WTC11 (cell line): Measurements from ENCODE around the gene FYN. TPM values are rescaled to one million over a fixed set of nuclear protein-coding genes. Genes with fewer than 3 reads are reported as not detected.

Experiments used
- ATAC-seq: fragments of 200-7000 bp; cut with Tn5 transposase; 2 replicates; pipeline ENCODE4 v1.10.0; 2021; ENCODE audit warnings: mild to moderate bottlenecking, moderate library complexity
- CTCF ChIA-PET: fragments of 300-600 bp; sonication (Branson Sonifier 250); formaldehyde crosslinking; loops from one replicate; lab custom pipeline; 2021; ENCODE audit warnings: antibody characterized with exemption; lab: Charles Lee
- POLR2A ChIA-PET: fragments of 350-600 bp; sonication (Branson Sonifier 250); formaldehyde crosslinking; loops from one replicate; lab custom pipeline; 2021; ENCODE audit warnings: antibody characterized with exemption; lab: Charles Lee
- DNase-seq: peaks from one replicate; pipeline ENCODE4 v3.0.0; 2021; ENCODE audit warnings: low spot score
- H3K27ac Mint-ChIP-seq: 2 replicates; pipeline ENCODE4 v1.8.0; 2021; ENCODE audit warnings: mixed read lengths
- H3K27me3 Mint-ChIP-seq: 2 replicates; pipeline ENCODE4 v1.8.0; 2021; ENCODE audit warnings: low read depth, mild to moderate bottlenecking, moderate library complexity, mixed read lengths
- H3K36me3 Mint-ChIP-seq: 2 replicates; pipeline ENCODE4 v1.8.0; 2021; ENCODE audit warnings: mixed read lengths
- H3K4me1 Mint-ChIP-seq: 2 replicates; pipeline ENCODE4 v1.8.0; 2022; ENCODE audit warnings: mixed read lengths
- H3K4me3 Mint-ChIP-seq: 2 replicates; pipeline ENCODE4 v1.8.0; 2021; ENCODE audit warnings: mild to moderate bottlenecking, moderate library complexity, mixed read lengths
- H3K9me3 Mint-ChIP-seq: 2 replicates; pipeline ENCODE4 v1.8.0; 2021; ENCODE audit warnings: mixed read lengths
- CBFB ChIP-seq: sonication (generic); formaldehyde crosslinking; IDR thresholded peaks from 2 replicates; pipeline ENCODE4 v1.8.1; 2022; ENCODE audit warnings: mild to moderate bottlenecking, low read depth, missing genetic modification reagents
- FOXK1 ChIP-seq: sonication (generic); formaldehyde crosslinking; IDR thresholded peaks from 2 replicates; pipeline ENCODE4 v1.8.0; 2022; ENCODE audit warnings: mild to moderate bottlenecking, moderate library complexity, missing genetic modification reagents
- GTF2I ChIP-seq: fragments of 250-450 bp; sonication (Bioruptor Pico); conservative IDR thresholded peaks from 2 replicates; pipeline ENCODE4 v1.4.0; 2021; ENCODE audit warnings: mild to moderate bottlenecking
- NFATC4 ChIP-seq: fragments of 250-450 bp; sonication (Bioruptor Pico); IDR thresholded peaks from 2 replicates; pipeline ENCODE4 v1.9.0; 2021; ENCODE audit warnings: mild to moderate bottlenecking
- NFE2L1 ChIP-seq: sonication (generic); formaldehyde crosslinking; IDR thresholded peaks from 2 replicates; pipeline ENCODE4 v1.8.1; 2023; ENCODE audit warnings: missing genetic modification reagents
- NR2C2 ChIP-seq: sonication (generic); formaldehyde crosslinking; IDR thresholded peaks from 2 replicates; pipeline ENCODE4 v1.8.0; 2022; ENCODE audit warnings: mild to moderate bottlenecking, missing genetic modification reagents
- RELA ChIP-seq: sonication (generic); formaldehyde crosslinking; IDR thresholded peaks from 2 replicates; pipeline ENCODE4 v1.8.1; 2022; ENCODE audit warnings: missing genetic modification reagents, mild to moderate bottlenecking, borderline replicate concordance
- SMAD3 ChIP-seq: sonication (generic); formaldehyde crosslinking; IDR thresholded peaks from 2 replicates; pipeline ENCODE4 v1.8.0; 2022; ENCODE audit warnings: missing genetic modification reagents, mild to moderate bottlenecking, borderline replicate concordance
- TCF7 ChIP-seq: sonication (generic); formaldehyde crosslinking; IDR thresholded peaks from 2 replicates; pipeline ENCODE4 v1.8.0; 2022; ENCODE audit warnings: mild to moderate bottlenecking, low read depth, missing genetic modification reagents, moderate library complexity
- ZNF396 ChIP-seq: fragments of 250-450 bp; sonication (Bioruptor Pico); IDR thresholded peaks from 2 replicates; pipeline ENCODE4 v1.8.0; 2021; ENCODE audit warnings: mild to moderate bottlenecking, moderate library complexity, borderline replicate concordance
- ZNF416 ChIP-seq: fragments of 250-450 bp; sonication (Bioruptor Pico); IDR thresholded peaks from 2 replicates; pipeline ENCODE4 v1.9.0; 2021; ENCODE audit warnings: mild to moderate bottlenecking, inconsistent platforms
- total RNA-seq: library from RNA; stranded (reverse); gene quantifications from 3 replicates; pipeline ENCODE4 v1.2.3, GENCODE V29; 2021
- TF ChIP-seq, protein P1 (sequence below): sonication (generic); formaldehyde crosslinking; IDR thresholded peaks from 2 replicates; pipeline ENCODE4 v1.8.1; 2023; ENCODE audit warnings: mild to moderate bottlenecking, missing genetic modification reagents
- TF ChIP-seq, protein P2 (sequence below): sonication (generic); formaldehyde crosslinking; IDR thresholded peaks from 2 replicates; pipeline ENCODE4 v1.8.1; 2023; ENCODE audit warnings: mild to moderate bottlenecking, missing genetic modification reagents, moderate library complexity
- TF ChIP-seq, protein P3 (sequence below): fragments of 250-450 bp; sonication (Bioruptor Pico); IDR thresholded peaks from 2 replicates; pipeline ENCODE4 v1.9.0; 2021; ENCODE audit warnings: mild to moderate bottlenecking
- TF ChIP-seq, protein P4 (sequence below): sonication (generic); formaldehyde crosslinking; IDR thresholded peaks from 2 replicates; pipeline ENCODE4 v1.8.0; 2023; ENCODE audit warnings: missing genetic modification reagents
- TF ChIP-seq, protein P5 (sequence below): sonication (generic); formaldehyde crosslinking; IDR thresholded peaks from 2 replicates; pipeline ENCODE4 v1.8.1; 2022; ENCODE audit warnings: mild to moderate bottlenecking, moderate library complexity, missing genetic modification reagents
- TF ChIP-seq, protein P6 (sequence below): sonication (generic); formaldehyde crosslinking; IDR thresholded peaks from 2 replicates; pipeline ENCODE4 v1.8.0; 2022; ENCODE audit warnings: missing genetic modification reagents
- TF ChIP-seq, protein P7 (sequence below): sonication (generic); formaldehyde crosslinking; conservative IDR thresholded peaks from 2 replicates; pipeline ENCODE4 v1.8.1; 2022; ENCODE audit warnings: mild to moderate bottlenecking, missing genetic modification reagents
- TF ChIP-seq, protein P8 (sequence below): fragments of 250-450 bp; sonication (Bioruptor Pico); IDR thresholded peaks from 2 replicates; pipeline ENCODE4 v1.9.0; 2021; ENCODE audit warnings: moderate library complexity, mild to moderate bottlenecking, inconsistent platforms, borderline replicate concordance

The FYN gene
- total RNA-seq, 1 experiment from 2014 or later: 63.9 TPM

DNA sequence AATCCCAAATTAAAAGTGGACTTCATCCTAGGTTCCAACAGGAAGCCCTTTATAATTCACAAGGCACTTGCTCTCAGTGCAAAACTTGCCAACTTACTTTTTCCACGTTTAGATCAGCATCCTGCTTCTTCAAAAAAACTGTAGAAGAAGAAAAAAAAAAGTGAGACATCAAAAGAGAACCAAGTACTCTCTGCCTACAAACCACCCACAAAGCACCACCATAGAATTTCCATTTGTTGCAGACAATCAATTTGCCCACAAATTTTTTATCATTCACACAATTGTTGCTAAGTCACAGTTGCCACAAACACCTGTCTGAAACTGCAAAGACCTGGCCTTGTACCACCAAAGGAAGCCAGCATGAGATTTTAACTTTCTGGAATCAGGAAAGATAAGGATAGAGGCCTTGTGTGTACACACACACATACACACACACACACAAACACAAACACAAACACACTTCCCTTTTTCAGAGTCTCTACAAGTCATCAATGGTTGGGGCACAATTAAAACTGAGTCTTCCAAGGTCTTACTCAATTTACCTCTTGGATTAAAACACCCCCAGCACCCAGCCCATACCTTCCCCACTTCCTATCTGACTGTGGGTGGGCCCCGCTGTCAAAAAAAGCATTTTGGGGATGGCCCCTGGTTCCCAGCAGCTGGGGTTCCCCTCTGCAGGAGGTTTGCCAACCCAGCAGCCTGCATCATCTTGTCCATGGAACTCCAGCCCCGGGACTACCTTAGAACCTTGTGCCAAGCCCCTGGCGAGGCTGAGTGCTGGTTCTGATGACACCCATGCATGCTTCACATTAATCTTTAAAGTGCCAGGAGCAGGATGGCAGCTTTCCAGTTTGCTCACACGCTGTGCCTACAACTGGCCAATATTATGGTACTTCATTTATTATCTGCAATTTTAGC lies 26.5 kb downstream of the FYN start:
- CTCF ChIA-PET: interaction anchor here (1.9 kb wide), 1 partner anchor 111 kb away, joined by 8 read pairs; no protein-coding TSS in a partner anchor
- no peak for TF ChIP-seq NR2C2 (CRISPR knock-in tag)
- TF ChIP-seq, protein P1, sequence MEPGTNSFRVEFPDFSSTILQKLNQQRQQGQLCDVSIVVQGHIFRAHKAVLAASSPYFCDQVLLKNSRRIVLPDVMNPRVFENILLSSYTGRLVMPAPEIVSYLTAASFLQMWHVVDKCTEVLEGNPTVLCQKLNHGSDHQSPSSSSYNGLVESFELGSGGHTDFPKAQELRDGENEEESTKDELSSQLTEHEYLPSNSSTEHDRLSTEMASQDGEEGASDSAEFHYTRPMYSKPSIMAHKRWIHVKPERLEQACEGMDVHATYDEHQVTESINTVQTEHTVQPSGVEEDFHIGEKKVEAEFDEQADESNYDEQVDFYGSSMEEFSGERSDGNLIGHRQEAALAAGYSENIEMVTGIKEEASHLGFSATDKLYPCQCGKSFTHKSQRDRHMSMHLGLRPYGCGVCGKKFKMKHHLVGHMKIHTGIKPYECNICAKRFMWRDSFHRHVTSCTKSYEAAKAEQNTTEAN: no peak
- TF ChIP-seq, protein P2, sequence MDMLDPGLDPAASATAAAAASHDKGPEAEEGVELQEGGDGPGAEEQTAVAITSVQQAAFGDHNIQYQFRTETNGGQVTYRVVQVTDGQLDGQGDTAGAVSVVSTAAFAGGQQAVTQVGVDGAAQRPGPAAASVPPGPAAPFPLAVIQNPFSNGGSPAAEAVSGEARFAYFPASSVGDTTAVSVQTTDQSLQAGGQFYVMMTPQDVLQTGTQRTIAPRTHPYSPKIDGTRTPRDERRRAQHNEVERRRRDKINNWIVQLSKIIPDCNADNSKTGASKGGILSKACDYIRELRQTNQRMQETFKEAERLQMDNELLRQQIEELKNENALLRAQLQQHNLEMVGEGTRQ (CRISPR knock-in tag): no peak
- no peak for TF ChIP-seq FOXK1
- no peak for TF ChIP-seq CBFB
- TF ChIP-seq, protein P3, sequence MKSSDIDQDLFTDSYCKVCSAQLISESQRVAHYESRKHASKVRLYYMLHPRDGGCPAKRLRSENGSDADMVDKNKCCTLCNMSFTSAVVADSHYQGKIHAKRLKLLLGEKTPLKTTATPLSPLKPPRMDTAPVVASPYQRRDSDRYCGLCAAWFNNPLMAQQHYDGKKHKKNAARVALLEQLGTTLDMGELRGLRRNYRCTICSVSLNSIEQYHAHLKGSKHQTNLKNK (CRISPR knock-in tag): no peak
- TF ChIP-seq TCF7 (CRISPR knock-in tag): no peak
- no peak for TF ChIP-seq SMAD3 (CRISPR knock-in tag)
- TF ChIP-seq ZNF396: no peak
- TF ChIP-seq, protein P4, sequence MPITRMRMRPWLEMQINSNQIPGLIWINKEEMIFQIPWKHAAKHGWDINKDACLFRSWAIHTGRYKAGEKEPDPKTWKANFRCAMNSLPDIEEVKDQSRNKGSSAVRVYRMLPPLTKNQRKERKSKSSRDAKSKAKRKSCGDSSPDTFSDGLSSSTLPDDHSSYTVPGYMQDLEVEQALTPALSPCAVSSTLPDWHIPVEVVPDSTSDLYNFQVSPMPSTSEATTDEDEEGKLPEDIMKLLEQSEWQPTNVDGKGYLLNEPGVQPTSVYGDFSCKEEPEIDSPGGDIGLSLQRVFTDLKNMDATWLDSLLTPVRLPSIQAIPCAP (CRISPR knock-in tag): no peak
- no peak for TF ChIP-seq NFE2L1 (CRISPR knock-in tag)
- TF ChIP-seq, protein P5, sequence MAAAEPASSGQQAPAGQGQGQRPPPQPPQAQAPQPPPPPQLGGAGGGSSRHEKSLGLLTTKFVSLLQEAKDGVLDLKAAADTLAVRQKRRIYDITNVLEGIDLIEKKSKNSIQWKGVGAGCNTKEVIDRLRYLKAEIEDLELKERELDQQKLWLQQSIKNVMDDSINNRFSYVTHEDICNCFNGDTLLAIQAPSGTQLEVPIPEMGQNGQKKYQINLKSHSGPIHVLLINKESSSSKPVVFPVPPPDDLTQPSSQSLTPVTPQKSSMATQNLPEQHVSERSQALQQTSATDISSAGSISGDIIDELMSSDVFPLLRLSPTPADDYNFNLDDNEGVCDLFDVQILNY: no peak
- no peak for TF ChIP-seq NFATC4 (CRISPR knock-in tag)
- TF ChIP-seq, protein P6, sequence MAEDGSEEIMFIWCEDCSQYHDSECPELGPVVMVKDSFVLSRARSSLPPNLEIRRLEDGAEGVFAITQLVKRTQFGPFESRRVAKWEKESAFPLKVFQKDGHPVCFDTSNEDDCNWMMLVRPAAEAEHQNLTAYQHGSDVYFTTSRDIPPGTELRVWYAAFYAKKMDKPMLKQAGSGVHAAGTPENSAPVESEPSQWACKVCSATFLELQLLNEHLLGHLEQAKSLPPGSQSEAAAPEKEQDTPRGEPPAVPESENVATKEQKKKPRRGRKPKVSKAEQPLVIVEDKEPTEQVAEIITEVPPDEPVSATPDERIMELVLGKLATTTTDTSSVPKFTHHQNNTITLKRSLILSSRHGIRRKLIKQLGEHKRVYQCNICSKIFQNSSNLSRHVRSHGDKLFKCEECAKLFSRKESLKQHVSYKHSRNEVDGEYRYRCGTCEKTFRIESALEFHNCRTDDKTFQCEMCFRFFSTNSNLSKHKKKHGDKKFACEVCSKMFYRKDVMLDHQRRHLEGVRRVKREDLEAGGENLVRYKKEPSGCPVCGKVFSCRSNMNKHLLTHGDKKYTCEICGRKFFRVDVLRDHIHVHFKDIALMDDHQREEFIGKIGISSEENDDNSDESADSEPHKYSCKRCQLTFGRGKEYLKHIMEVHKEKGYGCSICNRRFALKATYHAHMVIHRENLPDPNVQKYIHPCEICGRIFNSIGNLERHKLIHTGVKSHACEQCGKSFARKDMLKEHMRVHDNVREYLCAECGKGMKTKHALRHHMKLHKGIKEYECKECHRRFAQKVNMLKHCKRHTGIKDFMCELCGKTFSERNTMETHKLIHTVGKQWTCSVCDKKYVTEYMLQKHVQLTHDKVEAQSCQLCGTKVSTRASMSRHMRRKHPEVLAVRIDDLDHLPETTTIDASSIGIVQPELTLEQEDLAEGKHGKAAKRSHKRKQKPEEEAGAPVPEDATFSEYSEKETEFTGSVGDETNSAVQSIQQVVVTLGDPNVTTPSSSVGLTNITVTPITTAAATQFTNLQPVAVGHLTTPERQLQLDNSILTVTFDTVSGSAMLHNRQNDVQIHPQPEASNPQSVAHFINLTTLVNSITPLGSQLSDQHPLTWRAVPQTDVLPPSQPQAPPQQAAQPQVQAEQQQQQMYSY: no peak
- TF ChIP-seq RELA (CRISPR knock-in tag): no peak
- TF ChIP-seq ZNF416 (CRISPR knock-in tag): no peak
- TF ChIP-seq GTF2I (CRISPR knock-in tag): no peak
- TF ChIP-seq, protein P7, sequence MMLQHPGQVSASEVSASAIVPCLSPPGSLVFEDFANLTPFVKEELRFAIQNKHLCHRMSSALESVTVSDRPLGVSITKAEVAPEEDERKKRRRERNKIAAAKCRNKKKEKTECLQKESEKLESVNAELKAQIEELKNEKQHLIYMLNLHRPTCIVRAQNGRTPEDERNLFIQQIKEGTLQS (CRISPR knock-in tag): no peak
- TF ChIP-seq, protein P8, sequence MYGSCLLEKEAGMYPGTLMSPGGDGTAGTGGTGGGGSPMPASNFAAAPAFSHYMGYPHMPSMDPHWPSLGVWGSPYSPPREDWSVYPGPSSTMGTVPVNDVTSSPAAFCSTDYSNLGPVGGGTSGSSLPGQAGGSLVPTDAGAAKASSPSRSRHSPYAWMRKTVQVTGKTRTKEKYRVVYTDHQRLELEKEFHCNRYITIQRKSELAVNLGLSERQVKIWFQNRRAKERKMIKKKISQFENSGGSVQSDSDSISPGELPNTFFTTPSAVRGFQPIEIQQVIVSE (CRISPR knock-in tag): no peak
- Mint-ChIP-seq H3K27me3 (no peaks in the 10 kb centered on the region; the same call in 1 of the 2 replicates), H3K27ac (no peak overlapping the region), H3K9me3 (no peaks in the 10 kb centered on the region), H3K36me3 (no peaks in the 10 kb centered on the region), H3K4me3 (no peak overlapping the region), H3K4me1 (peaks cover 48% of the 10 kb centered on the region)
- no peak for DNase-seq
- ATAC-seq: no peak
- POLR2A ChIA-PET: no interaction called here
